Measurements from ENCODE around the gene NSUN3. TPM values are rescaled to one million over a fixed set of nuclear protein-coding genes. Genes with fewer than 3 reads are reported as not detected.
A peak's percentile ranks its signal among the peaks of the same experiment; 100 is the strongest.

NSUN3 gene
- total and polyA plus RNA-seq, 7 experiments from 2014 or later: 7.3 to 24.0 (median 20.3) TPM

GRCh38 chr3:94110854-94111253 lies 48.0 kb downstream of the NSUN3 start:
- Histone ChIP-seq H3K4me1 (ENCODE audit: control insufficient read depth in 2 of 2, insufficient read depth in 2 of 2, low read length in 2 of 2) (no peaks in the 10 kb centered on the region), H3K9me3 (ENCODE audit: control insufficient read depth in 2 of 3, low read length in 3 of 3) (no peaks in the 10 kb centered on the region), H3K27ac (ENCODE audit: low read depth, low read length) (no peak overlapping the region), H3K4me3 (ENCODE audit: low read length) (no peak overlapping the region), H3K36me3 (ENCODE audit: control insufficient read depth in 2 of 3, insufficient read depth in 3 of 3, low read length in 3 of 3) (peaks cover 0 to 13% (median 4%) of the 10 kb centered on the region in 3 experiments), H3K27me3 (ENCODE audit: control insufficient read depth in 2 of 2, insufficient read depth in 2 of 2, low read length in 2 of 2) (no peaks in the 10 kb centered on the region)
- CTCF ChIA-PET: interaction anchor here (0.9 kb wide), 1 partner anchor 9 kb away, joined by 3 read pairs; no protein-coding TSS in a partner anchor
- H3K4me3 Mint-ChIP-seq: no peak overlapping the region
- POLR2A ChIA-PET: no interaction called here
- no peak for DNase-seq
- ATAC-seq: no peak
- H3K4me1 Mint-ChIP-seq: peaks cover 0 to 9% (median 5%) of the 10 kb centered on the region in 7 donors
- H3K27ac Mint-ChIP-seq: no peak overlapping the region
- H3K27me3 Mint-ChIP-seq: no peaks in the 10 kb centered on the region
- intact Hi-C loops (cut with micrococcal nuclease): no loop called here
- peaks cover 7 to 43% (median 20%) of the 10 kb centered on the region in 5 donors for H3K36me3 Mint-ChIP-seq
- no peaks in the 10 kb centered on the region for H3K9me3 Mint-ChIP-seq

- POLR2A ChIA-PET: no interaction called here
- Mint-ChIP-seq H3K4me3 (no peak overlapping the region), H3K27ac (peak overlapping the region in 1 of 9 donors; percentile 15)
Observed at GRCh38 chr3:94114666-94115065, 51.8 kb downstream of the NSUN3 start.

GRCh38 chr3:94115482-94115881 lies 52.6 kb downstream of the NSUN3 start:
- Histone ChIP-seq H3K9me3 (ENCODE audit: control insufficient read depth in 2 of 3, low read length in 3 of 3) (no peaks in the 10 kb centered on the region), H3K4me3 (ENCODE audit: low read length) (no peak overlapping the region), H3K27ac (ENCODE audit: low read depth, low read length) (no peak overlapping the region), H3K27me3 (ENCODE audit: control insufficient read depth in 2 of 2, insufficient read depth in 2 of 2, low read length in 2 of 2) (no peaks in the 10 kb centered on the region), H3K36me3 (ENCODE audit: control insufficient read depth in 2 of 3, insufficient read depth in 3 of 3, low read length in 3 of 3) (peaks cover 0 to 13% (median 4%) of the 10 kb centered on the region in 3 experiments), H3K4me1 (ENCODE audit: control insufficient read depth in 2 of 2, insufficient read depth in 2 of 2, low read length in 2 of 2) (no peaks in the 10 kb centered on the region)
- CTCF ChIA-PET: interaction anchor here (0.5 kb wide), 1 partner anchor 110 kb away, joined by 3 read pairs; no protein-coding TSS in a partner anchor
- Mint-ChIP-seq H3K4me3 (no peak overlapping the region), H3K36me3 (peaks cover 7 to 28% (median 15%) of the 10 kb centered on the region in 5 donors), H3K27me3 (no peaks in the 10 kb centered on the region), H3K27ac (peak overlapping the region in 1 of 9 donors; percentile 15), H3K4me1 (peaks cover 6 to 21% (median 7%) of the 10 kb centered on the region in 7 donors), H3K9me3 (no peaks in the 10 kb centered on the region)
- POLR2A ChIA-PET: no interaction called here
- DNase-seq (no peak), ATAC-seq (no peak)
- intact Hi-C loops (cut with micrococcal nuclease): no loop called here

More at GRCh38 chr3:94114666-94115065, 51.8 kb downstream of the NSUN3 start:
- intact Hi-C loops (cut with micrococcal nuclease): no loop called here
- Histone ChIP-seq H3K9me3 (ENCODE audit: control insufficient read depth in 2 of 3, low read length in 3 of 3) (no peaks in the 10 kb centered on the region), H3K4me3 (ENCODE audit: low read length) (no peak overlapping the region), H3K27ac (ENCODE audit: low read depth, low read length) (no peak overlapping the region), H3K36me3 (ENCODE audit: control insufficient read depth in 2 of 3, insufficient read depth in 3 of 3, low read length in 3 of 3) (peaks cover 0 to 13% (median 4%) of the 10 kb centered on the region in 3 experiments), H3K27me3 (ENCODE audit: control insufficient read depth in 2 of 2, insufficient read depth in 2 of 2, low read length in 2 of 2) (no peaks in the 10 kb centered on the region), H3K4me1 (ENCODE audit: control insufficient read depth in 2 of 2, insufficient read depth in 2 of 2, low read length in 2 of 2) (no peaks in the 10 kb centered on the region)
- CTCF ChIA-PET: no interaction called here
- DNase-seq (no peak), ATAC-seq (no peak)
- H3K9me3 Mint-ChIP-seq: no peaks in the 10 kb centered on the region
- H3K36me3 Mint-ChIP-seq: peaks cover 7 to 31% (median 15%) of the 10 kb centered on the region in 5 donors
- H3K27me3 Mint-ChIP-seq: no peaks in the 10 kb centered on the region
- H3K4me1 Mint-ChIP-seq: peaks cover 6 to 21% (median 7%) of the 10 kb centered on the region in 7 donors

- Histone ChIP-seq H3K27me3 (ENCODE audit: control insufficient read depth in 2 of 2, insufficient read depth in 2 of 2, low read length in 2 of 2) (no peaks in the 10 kb centered on the region), H3K36me3 (ENCODE audit: control insufficient read depth in 2 of 3, insufficient read depth in 3 of 3, low read length in 3 of 3) (no peaks in the 10 kb centered on the region), H3K4me1 (ENCODE audit: control insufficient read depth in 2 of 2, insufficient read depth in 2 of 2, low read length in 2 of 2) (no peaks in the 10 kb centered on the region), H3K27ac (ENCODE audit: low read depth, low read length) (no peak overlapping the region), H3K9me3 (ENCODE audit: control insufficient read depth in 2 of 3, low read length in 3 of 3) (no peaks in the 10 kb centered on the region), H3K4me3 (ENCODE audit: low read length) (no peak overlapping the region)
- Mint-ChIP-seq H3K27ac (peak overlapping the region in 1 of 9 donors; percentile 29), H3K4me1 (peaks cover 4 to 14% (median 9%) of the 10 kb centered on the region in 7 donors), H3K4me3 (no peak overlapping the region), H3K36me3 (peaks cover 0 to 16% (median 9%) of the 10 kb centered on the region in 5 donors), H3K9me3 (no peaks in the 10 kb centered on the region), H3K27me3 (no peaks in the 10 kb centered on the region)
- ATAC-seq (no peak), DNase-seq (no peak)
- intact Hi-C loops (cut with micrococcal nuclease): no loop called here
- ChIA-PET CTCF (no interaction called here), POLR2A (no interaction called here)
Observed at GRCh38 chr3:94117729-94118128, 54.9 kb downstream of the NSUN3 start.

- ATAC-seq: no peak
- H3K4me1 ChIP-seq (ENCODE audit: control insufficient read depth in 2 of 2, insufficient read depth in 2 of 2, low read length in 2 of 2): no peaks in the 10 kb centered on the region
- ChIA-PET POLR2A (no interaction called here), CTCF (no interaction called here)
- no peak overlapping the region for H3K4me3 ChIP-seq (ENCODE audit: low read length)
- Mint-ChIP-seq H3K4me1 (peaks cover under 1 to 14% (median 10%) of the 10 kb centered on the region in 7 donors), H3K4me3 (no peak overlapping the region), H3K27me3 (no peaks in the 10 kb centered on the region), H3K9me3 (no peaks in the 10 kb centered on the region), H3K36me3 (peaks cover 0 to 16% (median 14%) of the 10 kb centered on the region in 5 donors), H3K27ac (peak overlapping the region in 1 of 9 donors; percentile 59)
- no peaks in the 10 kb centered on the region for H3K27me3 ChIP-seq (ENCODE audit: control insufficient read depth in 2 of 2, insufficient read depth in 2 of 2, low read length in 2 of 2)
- H3K9me3 ChIP-seq (ENCODE audit: control insufficient read depth in 2 of 3, low read length in 3 of 3): no peaks in the 10 kb centered on the region
- intact Hi-C loops (cut with micrococcal nuclease): no loop called here
- DNase-seq: no peak
- peaks cover 0 to 3% (median 0%) of the 10 kb centered on the region in 3 experiments for H3K36me3 ChIP-seq (ENCODE audit: control insufficient read depth in 2 of 3, insufficient read depth in 3 of 3, low read length in 3 of 3)
- no peak overlapping the region for H3K27ac ChIP-seq (ENCODE audit: low read depth, low read length)
Observed at GRCh38 chr3:94118390-94118789, 55.5 kb downstream of the NSUN3 start.

GRCh38 chr3:94121161-94121560 lies 58.3 kb downstream of the NSUN3 start:
- Mint-ChIP-seq H3K9me3 (no peaks in the 10 kb centered on the region), H3K4me3 (no peak overlapping the region), H3K27ac (peak overlapping the region in 1 of 9 donors; percentile 20), H3K4me1 (peaks cover 0 to 16% (median 10%) of the 10 kb centered on the region in 7 donors), H3K27me3 (no peaks in the 10 kb centered on the region), H3K36me3 (peaks cover 3 to 35% (median 27%) of the 10 kb centered on the region in 5 donors)
- intact Hi-C loops (cut with micrococcal nuclease): no loop called here
- CTCF ChIA-PET: no interaction called here
- DNase-seq (no peak), ATAC-seq (no peak)
- H3K27me3 ChIP-seq (ENCODE audit: control insufficient read depth in 2 of 2, insufficient read depth in 2 of 2, low read length in 2 of 2): no peaks in the 10 kb centered on the region
- H3K4me3 ChIP-seq (ENCODE audit: low read length): no peak overlapping the region
- POLR2A ChIA-PET: no interaction called here
- no peaks in the 10 kb centered on the region for H3K9me3 ChIP-seq (ENCODE audit: control insufficient read depth in 2 of 3, low read length in 3 of 3)
- no peak overlapping the region for H3K27ac ChIP-seq (ENCODE audit: low read depth, low read length)
- no peaks in the 10 kb centered on the region for H3K4me1 ChIP-seq (ENCODE audit: control insufficient read depth in 2 of 2, insufficient read depth in 2 of 2, low read length in 2 of 2)
- peaks cover 0 to 12% (median 4%) of the 10 kb centered on the region in 3 experiments for H3K36me3 ChIP-seq (ENCODE audit: control insufficient read depth in 2 of 3, insufficient read depth in 3 of 3, low read length in 3 of 3)

- ChIA-PET POLR2A (no interaction called here), CTCF (no interaction called here)
- Mint-ChIP-seq H3K36me3 (peaks cover 5 to 52% (median 40%) of the 10 kb centered on the region in 5 donors), H3K9me3 (no peaks in the 10 kb centered on the region), H3K4me3 (no peak overlapping the region), H3K27me3 (no peaks in the 10 kb centered on the region), H3K4me1 (peaks cover 0 to 6% (median 0%) of the 10 kb centered on the region in 7 donors), H3K27ac (no peak overlapping the region)
- H3K4me3 ChIP-seq (ENCODE audit: low read length): no peak overlapping the region
- ATAC-seq (no peak), DNase-seq (no peak)
- H3K27ac ChIP-seq (ENCODE audit: low read depth, low read length): no peak overlapping the region
- H3K4me1 ChIP-seq (ENCODE audit: control insufficient read depth in 2 of 2, insufficient read depth in 2 of 2, low read length in 2 of 2): no peaks in the 10 kb centered on the region
- H3K27me3 ChIP-seq (ENCODE audit: control insufficient read depth in 2 of 2, insufficient read depth in 2 of 2, low read length in 2 of 2): no peaks in the 10 kb centered on the region
- intact Hi-C loops (cut with micrococcal nuclease): no loop called here
- H3K9me3 ChIP-seq (ENCODE audit: control insufficient read depth in 2 of 3, low read length in 3 of 3): no peaks in the 10 kb centered on the region
- peaks cover 0 to 28% (median 4%) of the 10 kb centered on the region in 3 experiments for H3K36me3 ChIP-seq (ENCODE audit: control insufficient read depth in 2 of 3, insufficient read depth in 3 of 3, low read length in 3 of 3)
Observed at GRCh38 chr3:94127115-94127514, 64.3 kb downstream of the NSUN3 start.
